Fibroblast of lung (primary cell): ENCODE results near the gene TOMM40.

Experiments
- CTCF ChIP-seq, 2 donors: IDR thresholded peaks in 1 of 2; conservative IDR thresholded peaks in 1 of 2; 1 replicate in 1 of 2; 2 replicates in 1 of 2; pipeline ENCODE4 v1.5.1; 2011 to 2012; ENCODE audit warnings: low read length in 2 of 2, control low read depth in 1 of 2, inconsistent platforms in 1 of 2, low read depth in 1 of 2, mild to moderate bottlenecking in 1 of 2
- EZH2 ChIP-seq: IDR thresholded peaks from 2 replicates; pipeline ENCODE4 v1.5.1; 2012; ENCODE audit warnings: low read length, control low read depth, mild to moderate bottlenecking; ENCODE audit errors: missing control alignments

DNA sequence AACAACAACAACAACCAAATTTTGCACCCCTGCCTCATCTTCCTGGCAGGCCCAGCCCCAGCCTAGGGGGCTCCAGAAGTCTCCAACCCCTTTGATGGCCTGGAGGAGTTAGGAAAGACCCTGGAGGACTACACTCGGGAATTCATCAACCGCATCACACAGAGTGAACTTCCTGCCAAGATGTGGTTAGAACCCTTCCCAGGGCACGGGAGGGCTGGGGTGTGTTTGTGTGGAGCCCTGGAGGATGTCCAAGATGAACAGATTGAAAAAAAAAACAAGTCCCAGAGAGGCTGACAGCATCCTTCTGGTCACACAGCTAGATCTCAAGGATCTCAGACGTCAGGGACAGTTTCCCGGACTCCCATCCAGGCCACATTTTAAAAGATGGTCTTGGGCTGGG lies 36.7 kb downstream of the TOMM40 start:
- no peak for TF ChIP-seq CTCF (conservative IDR thresholded peaks at IDR 0.05 in 1 of 2, IDR thresholded peaks at IDR 0.05 in 1 of 2; ENCODE audit: low read depth in 1 of 2, low read length in 2 of 2)
- no peak for TF ChIP-seq EZH2
